Stimulated activated CD4-positive, alpha-beta T cell treated with anti-CD3 and anti-CD28 coated beads, Interleukin-1b, Interleukin-23, amount 100 ng/mL, for 1 hour (primary cell): ENCODE results near the gene OSBPL2.

Experiments
- DNase-seq, 2 donors: peaks; one replicate each; pipeline ENCODE4 v3.0.0-alpha.2; 2020; ENCODE audit warnings: low read depth in 2 of 2

The OSBPL2 gene

GRCh38 chr20:62311832-62312661 is 73.7 kb downstream of the OSBPL2 start:
- DNase-seq = no peak

GRCh38 chr20:62312662-62312977 is 74.3 kb downstream of the OSBPL2 start:
- no peak for DNase-seq

GRCh38 chr20:62313021-62313420 is 74.7 kb downstream of the OSBPL2 start:
- no peak for DNase-seq

DNA sequence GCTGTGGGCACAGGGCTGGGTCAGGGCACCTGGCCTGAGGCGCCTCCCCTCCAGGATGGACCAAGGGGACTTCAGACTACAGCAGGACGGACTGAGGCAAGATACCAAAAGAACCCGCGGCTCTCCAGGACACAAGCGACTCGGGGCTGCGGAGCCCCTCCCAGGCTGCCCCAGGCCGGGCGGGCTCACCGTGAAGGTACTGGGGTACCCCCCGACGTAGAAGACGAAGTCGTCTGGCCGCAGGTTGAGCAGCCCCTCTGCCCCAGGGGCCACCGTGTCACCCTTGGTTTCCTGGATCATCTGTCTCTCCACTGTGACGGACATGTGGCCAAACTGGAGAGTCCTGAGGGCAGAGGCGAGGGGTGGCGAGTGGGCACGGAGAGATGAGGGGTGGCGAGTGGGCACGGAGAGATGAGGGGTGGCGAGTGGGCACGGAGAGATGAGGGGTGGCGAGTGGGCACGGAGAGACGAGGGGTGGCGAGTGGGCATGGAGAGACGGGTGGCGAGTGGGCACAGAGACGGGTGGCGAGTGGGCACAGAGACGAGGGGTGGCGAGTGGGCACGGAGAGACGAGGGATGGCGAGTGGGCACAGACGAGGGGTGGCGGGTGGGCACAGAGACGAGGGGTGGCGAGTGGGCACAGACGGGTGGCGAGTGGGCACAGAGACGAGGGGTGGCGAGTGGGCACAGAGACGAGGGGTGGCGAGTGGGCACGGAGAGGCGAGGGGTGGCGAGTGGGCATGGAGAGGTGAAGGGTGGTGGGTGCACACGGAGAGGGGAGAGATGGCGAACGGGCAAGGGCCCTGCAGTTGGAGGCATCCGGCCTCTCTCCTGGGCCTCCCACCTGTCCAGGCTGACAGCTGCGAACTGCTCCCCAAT is 75.4 kb downstream of the OSBPL2 start:
- DNase-seq = no peak

- no peak for DNase-seq
Measured at GRCh38 chr20:62314339-62314638, 76.0 kb downstream of the OSBPL2 start.

DNA sequence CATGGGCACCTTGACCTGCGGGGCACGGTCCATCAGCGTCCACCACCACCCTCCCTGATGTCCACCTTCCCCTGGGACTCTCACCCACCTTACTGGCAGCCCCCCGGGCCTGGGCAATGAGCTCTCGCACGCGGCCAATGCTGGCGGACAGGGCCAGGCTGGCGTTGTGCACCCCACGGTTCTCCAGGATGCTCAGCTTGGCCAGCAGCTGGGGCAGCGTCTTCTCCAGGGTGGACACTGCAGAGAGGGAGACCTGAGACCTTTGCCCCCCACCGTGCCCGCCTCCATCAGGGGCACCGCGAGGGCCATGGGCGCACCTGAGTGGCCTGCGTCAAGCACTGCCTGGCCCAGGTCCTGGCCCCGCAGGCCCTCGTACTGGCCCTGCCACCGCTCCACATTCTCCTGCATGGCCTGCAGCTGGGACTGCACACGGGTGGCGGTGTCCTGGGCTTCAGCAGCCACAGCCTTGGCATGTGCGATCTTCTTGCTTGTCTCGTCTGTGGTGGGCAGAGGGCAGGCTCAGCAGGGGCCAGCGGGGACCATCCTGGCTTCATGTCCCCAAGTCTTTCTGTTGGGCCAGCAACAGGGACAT is 76.5 kb downstream of the OSBPL2 start:
- DNase-seq = no peak

- no peak for DNase-seq
Measured at GRCh38 chr20:62315773-62316172, 77.5 kb downstream of the OSBPL2 start.

GRCh38 chr20:62316331-62317166 is 78.2 kb downstream of the OSBPL2 start:
- DNase-seq = no peak

DNA sequence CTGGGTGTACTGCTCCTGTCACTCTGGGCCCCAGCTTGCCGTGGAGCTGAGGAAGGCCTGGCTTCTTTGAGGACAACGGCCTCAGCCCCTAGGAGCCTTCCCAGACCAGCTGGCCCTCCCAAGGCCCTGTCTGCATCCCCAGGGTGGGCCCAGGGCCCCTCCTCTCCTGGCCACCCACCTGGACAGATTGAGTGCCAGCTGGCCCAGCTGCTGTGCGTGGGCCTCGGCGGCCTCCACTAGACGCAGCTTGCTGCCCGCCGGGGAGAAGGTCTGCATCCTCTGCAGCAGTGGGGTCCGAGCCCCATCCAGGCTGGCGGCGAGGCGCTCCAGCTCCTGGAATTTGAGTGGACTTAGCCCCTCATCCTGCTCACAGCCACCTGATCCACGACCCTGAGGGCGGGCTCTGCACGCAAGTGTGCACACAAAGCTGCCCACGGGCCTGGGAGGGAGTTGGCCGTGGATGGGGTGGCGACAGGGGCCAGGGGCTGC is 78.9 kb downstream of the OSBPL2 start:
- no peak for DNase-seq

DNA sequence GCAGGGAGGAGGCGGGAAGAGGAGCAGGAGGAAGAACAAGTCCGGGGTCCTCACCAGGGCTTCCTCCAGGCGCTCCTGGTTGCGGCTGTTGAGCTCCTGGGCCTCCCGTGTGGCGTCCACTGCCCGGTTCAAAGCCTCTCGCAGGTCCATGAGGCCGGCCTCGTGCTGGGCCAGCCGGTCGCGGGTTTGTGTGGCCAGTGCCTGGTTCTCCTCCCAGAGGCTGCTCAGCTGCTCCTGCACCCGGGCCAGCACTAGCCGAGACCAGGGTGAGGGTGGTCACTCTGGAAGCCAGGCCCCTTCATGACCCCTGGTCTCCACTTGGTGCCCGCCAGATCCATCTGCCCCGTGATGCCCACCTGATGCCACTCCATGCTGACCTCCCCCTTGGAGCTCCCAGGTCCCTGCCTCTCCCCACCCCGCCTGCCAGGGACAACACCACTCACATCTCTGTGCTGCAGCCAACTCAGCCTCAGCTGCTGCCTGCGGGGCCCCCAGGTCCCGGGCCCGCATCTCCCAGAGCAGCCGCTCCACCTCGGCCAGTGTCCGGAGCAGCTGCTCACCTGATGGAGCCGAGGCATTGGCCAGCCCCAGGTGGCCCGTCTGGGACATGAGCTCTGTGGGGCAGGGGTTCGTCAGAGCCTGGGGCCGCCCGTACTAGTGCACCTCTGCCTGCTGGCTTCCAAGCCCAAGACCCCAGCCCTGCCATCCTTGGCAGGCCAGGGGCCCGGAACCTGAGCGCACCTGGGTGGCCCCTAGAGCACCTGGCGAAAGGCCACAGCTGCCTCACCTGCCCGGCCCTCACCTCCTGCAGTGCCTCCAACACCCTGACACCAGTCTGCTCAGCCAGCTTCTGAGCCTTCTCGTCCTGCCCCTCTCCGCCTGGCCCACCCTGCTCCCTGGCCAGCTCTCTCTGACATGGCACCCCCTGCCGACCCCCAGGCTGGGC is 80.4 kb downstream of the OSBPL2 start:
- DNase-seq = no peak

GRCh38 chr20:62319346-62319909 is 81.1 kb downstream of the OSBPL2 start:
- no peak for DNase-seq

- DNase-seq = no peak
Measured at GRCh38 chr20:62320581-62321354, 82.4 kb downstream of the OSBPL2 start.

GRCh38 chr20:62321521-62321948 is 83.2 kb downstream of the OSBPL2 start:
- DNase-seq = no peak

DNA sequence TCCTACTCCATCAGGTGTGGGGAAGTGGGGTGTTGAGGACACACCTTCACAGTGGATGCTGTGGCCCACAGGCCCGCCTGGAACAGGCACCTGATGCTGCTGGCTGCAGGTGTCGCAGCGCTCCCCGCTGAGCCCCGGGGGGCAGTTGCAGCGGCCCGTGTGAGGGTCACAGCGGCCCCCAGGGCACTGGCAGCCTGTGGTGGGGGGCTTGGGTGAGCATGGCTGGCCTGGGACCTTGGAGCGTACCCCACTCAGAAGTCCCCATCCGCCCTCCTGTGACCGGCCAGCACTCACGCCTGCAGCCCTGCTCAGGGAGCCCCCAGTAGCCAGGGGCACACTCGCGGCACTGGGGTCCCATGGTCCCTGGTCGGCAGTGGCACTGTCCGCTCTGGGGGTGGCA is 83.7 kb downstream of the OSBPL2 start:
- no peak for DNase-seq

GRCh38 chr20:62322492-62323041 is 84.2 kb downstream of the OSBPL2 start:
- no peak for DNase-seq

DNA sequence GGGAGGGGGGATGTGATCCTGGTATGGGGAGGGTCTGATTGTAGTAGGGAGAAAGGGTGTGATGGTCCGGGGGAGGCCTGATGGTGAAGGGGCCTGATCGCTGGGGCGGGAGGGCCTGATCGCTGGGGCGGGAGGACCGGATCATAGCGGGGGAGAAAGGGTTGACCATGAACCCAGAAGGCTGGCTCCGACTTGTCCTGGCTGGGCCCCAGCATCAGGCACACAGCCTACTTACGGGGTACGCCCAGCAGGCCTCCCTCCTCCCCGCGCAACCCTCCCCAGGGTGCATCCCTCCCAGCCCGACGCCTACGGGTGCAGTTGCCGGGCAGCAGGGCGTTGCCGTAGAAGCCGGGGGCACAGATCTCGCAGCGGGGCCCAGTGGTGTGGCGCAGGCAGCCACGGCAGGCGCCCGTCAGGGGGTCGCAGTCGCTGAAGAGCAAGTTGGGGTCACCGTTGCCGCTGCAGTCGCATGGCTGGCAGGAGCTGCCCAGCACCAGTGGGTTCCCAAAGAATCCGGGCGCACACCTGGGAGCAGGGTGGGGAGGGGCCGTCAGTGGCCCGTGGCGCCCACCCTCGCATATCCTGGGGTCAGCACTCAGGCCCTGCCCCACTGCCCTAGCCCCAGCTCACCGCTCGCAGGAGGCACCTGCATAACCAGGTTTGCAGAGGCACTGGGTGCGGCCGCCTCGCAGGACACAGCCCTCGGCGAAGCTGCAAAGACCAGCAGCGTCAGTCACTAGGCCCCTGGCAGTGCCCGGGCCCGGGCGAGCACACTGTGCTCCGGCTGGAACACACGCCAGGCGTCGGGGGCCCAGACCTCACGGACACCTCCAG is 85.0 kb downstream of the OSBPL2 start:
- no peak for DNase-seq

DNA sequence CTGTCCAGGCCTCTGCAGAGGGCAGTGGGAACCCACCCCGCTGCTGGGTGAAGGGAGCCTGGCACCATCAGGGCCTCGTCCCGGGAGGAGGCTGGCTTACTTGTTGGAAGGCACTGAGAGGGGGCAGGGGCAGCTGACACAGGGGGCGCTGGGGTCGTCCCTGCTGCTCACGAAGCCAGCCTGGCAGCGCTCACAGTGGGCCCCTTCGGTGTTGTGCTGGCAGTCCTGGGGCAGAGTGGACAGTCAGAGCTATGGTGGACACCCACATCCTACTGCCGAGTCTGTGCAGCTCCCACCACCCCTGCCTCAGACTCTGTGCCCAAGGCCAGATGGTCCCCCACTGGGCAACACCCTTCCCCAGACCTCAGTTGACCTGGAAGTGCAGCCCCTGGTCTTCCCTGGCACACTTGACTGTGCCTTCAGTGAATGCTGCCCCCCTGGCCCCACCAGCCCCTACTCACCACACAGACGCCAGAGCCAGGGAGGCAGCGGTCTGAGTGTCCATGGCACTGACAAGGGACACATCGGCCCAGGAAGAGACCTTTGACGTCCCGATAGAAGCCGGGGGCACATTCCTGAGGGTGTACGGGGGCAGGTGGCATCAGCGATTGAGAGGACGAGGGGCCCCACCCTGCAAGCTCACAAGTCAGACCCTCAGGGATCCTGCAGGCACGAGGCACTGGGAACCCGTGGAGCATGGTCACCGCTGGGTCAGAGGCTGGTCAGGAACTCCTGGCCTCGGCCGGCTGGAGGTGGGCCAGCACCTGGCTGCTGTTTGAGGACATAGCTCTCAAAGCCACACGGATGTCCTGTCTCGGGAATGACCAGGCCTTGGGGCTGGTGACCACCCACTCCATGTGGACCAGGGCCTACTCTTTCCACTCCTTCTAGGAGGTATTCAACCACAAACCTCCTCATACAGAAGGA is 85.9 kb downstream of the OSBPL2 start:
- DNase-seq = no peak
